Mucosa of descending colon (tissue), 3 donors: ENCODE measurements around the gene EPSTI1. TPM values are rescaled to one million over a fixed set of nuclear protein-coding genes. Genes with fewer than 3 reads are reported as not detected.
"Not testable (repeated sequence)": the region's sequence is repeated elsewhere in the genome, so short reads cannot be mapped to it uniquely, and the experiment has no call there.

Experiments used
- ATAC-seq: fragments of 200-7000 bp; cut with Tn5 transposase; one replicate; pipeline ENCODE4 v1.9.1; 2020; ENCODE audit warnings: mild to moderate bottlenecking, moderate library complexity
- DNase-seq, 3 donors: peaks; one replicate each; pipeline ENCODE4 v3.0.0-alpha.2; 2020
- H3K36me3 ChIP-seq: fragments of 200-600 bp; one replicate; pipeline ENCODE4 v1.8.0; 2021; ENCODE audit warnings: low read depth, mild to moderate bottlenecking
- H3K4me1 ChIP-seq: fragments of 200-600 bp; one replicate; pipeline ENCODE4 v1.8.0; 2021; ENCODE audit warnings: low read depth, mild to moderate bottlenecking
- H3K4me3 ChIP-seq: fragments of 200-600 bp; one replicate; pipeline ENCODE4 v1.8.0; 2021; ENCODE audit warnings: mild to moderate bottlenecking
- H3K9me3 ChIP-seq: fragments of 200-600 bp; one replicate; pipeline ENCODE4 v1.8.0; 2021; ENCODE audit warnings: mild to moderate bottlenecking
- CTCF ChIP-seq: fragments of 200-600 bp; IDR thresholded peaks from one replicate; pipeline ENCODE4 v1.8.0; 2022; ENCODE audit warnings: antibody characterized with exemption, mild to moderate bottlenecking
- intact Hi-C, 2 donors: fragments of 100-400 bp; cut with DNase I in 1 of 2; cut with micrococcal nuclease in 1 of 2; formaldehyde crosslinking; loops; one replicate each; pipeline versions ENCODE4 v1.11.0 to v1.11.1; 2022; cut with DNase I, micrococcal nuclease
- long read RNA-seq, 2 donors: library from polyadenylated mRNA; unstranded; transcript quantifications; one replicate each; pipeline ENCODE4 v2.0.0, GENCODE V29; 2019 to 2021
- total RNA-seq, 3 donors: library from RNA; stranded (reverse); fragmentation: NEBNext Ultra II Directional in 2 of 3; extraction: Animal tissue kit (Norgen Biotek cat#: 25700) in 2 of 3; gene quantifications; one replicate each; pipeline versions ENCODE4 v1.2.1 to v1.2.4, GENCODE V29; 2021 to 2023
- donor health status: DM: no; HTN: no; CAD: no; lungs with moderate emphysema.
- donor health status: DM: no; HTN: no; CAD: no.
- donor health status: DM: no; HTN: yes; CAD: no.

EPSTI1 gene, protein sequence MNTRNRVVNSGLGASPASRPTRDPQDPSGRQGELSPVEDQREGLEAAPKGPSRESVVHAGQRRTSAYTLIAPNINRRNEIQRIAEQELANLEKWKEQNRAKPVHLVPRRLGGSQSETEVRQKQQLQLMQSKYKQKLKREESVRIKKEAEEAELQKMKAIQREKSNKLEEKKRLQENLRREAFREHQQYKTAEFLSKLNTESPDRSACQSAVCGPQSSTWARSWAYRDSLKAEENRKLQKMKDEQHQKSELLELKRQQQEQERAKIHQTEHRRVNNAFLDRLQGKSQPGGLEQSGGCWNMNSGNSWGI
- total RNA-seq = 10 to 100 TPM; 12.1 to 26.9 (median 19.1) TPM
- long read RNA-seq, donor 1, partial matches to known transcripts = 0 of 6 reads
- long read RNA-seq, donor 1, other reads (novel, unspliced or antisense) = 2 of 6 reads
- long read RNA-seq, donor 2, transcript EPSTI1-201 (11 exons, 3,114 nt) = major isoform, 15 of 28 reads
- long read RNA-seq, donor 2, partial matches to known transcripts = 6 of 28 reads
- long read RNA-seq, donor 2, other reads (novel, unspliced or antisense) = 4 of 28 reads

- peak; percentile 81 to 87 (median 82) for DNase-seq
Observed at GRCh38 chr13:42991898-42992763, at the start of gene EPSTI1. TSS of gene EPSTI1 (minus strand) at chr13:42992241. CDS start at chr13:42992165, 76 bp downstream.

GRCh38 chr13:43041369-43041921 is 49.4 kb upstream of the EPSTI1 start:
- intact Hi-C loops = no loop called here
- Histone ChIP-seq H3K4me3 (no peak overlapping the region), H3K36me3 (no peaks in the 10 kb centered on the region), H3K4me1 (peaks cover 8% of the 10 kb centered on the region), H3K9me3 (no peaks in the 10 kb centered on the region)
- DNase-seq (no peak), ATAC-seq (peak; percentile 53)
- TF ChIP-seq CTCF = no peak

More at GRCh38 chr13:42991898-42992763, at the start of gene EPSTI1:
- H3K4me3 ChIP-seq = peak within 1 kb of the TSS; percentile 43
- no peaks in the 10 kb centered on the region for H3K9me3 ChIP-seq
- H3K4me1 ChIP-seq = peaks cover 26% of the 10 kb centered on the region
- ATAC-seq = peak; percentile 91
- intact Hi-C loops = no loop called here
- H3K36me3 ChIP-seq = no peaks in the 10 kb centered on the region
- no peak for TF ChIP-seq CTCF

GRCh38 chr13:43040581-43041368 is 48.7 kb upstream of the EPSTI1 start:
- DNase-seq, H3K9me3 ChIP-seq, ATAC-seq, H3K4me1 ChIP-seq, H3K36me3 ChIP-seq, H3K4me3 ChIP-seq, intact Hi-C loops: not testable (repeated sequence)

- H3K36me3 ChIP-seq = no peaks in the 10 kb centered on the region
- no peaks in the 10 kb centered on the region for H3K9me3 ChIP-seq
- TF ChIP-seq CTCF = no peak
- no peak overlapping the region for H3K4me3 ChIP-seq
- no peak for ATAC-seq
- intact Hi-C loops = no loop called here
- peaks cover 8% of the 10 kb centered on the region for H3K4me1 ChIP-seq
- DNase-seq = no peak
Observed at GRCh38 chr13:43039966-43040365, 47.9 kb upstream of the EPSTI1 start.

DNA sequence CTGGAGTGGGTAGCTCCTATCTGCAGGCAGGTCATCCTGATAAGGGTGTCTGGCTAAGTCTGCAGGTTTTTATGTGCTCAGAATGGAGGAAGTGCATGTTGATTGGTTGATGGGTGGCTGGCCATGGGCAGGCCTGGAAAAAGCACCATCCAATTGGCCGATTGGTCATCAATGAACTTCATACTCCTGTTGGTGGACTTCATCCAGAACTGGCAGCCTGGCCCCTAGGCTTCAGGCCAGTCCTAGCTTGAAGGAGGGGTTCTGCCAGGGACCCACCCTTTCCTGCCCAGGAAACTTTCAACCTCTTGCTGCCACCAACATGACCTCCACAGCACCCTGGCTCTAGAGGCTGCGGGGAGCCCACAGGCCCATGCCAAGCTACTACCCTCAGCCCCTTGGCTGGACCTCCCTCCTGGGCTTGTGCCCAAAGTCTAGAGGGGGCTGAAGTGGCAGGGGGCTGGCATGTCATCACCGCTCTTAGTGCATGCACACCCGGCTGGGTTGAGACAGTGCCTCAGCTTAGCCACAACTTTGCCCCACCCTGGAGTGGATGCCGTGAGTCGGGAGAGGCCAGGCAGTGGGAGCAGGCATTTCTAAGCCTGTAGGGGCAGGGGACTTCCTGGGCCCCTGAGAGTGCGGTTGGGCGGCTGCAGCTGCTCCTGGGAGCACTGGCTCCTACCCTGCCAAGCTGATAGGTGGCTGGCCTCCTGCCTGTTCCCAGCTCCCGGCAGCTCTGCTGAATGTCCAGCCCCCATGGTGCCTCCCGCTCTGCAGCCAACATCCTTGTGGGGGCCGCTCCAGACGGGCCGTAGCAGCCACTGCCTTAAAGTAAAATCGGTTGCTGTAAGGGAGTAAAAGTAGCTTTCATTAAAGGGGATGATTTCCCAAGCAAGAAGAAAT is 44.6 kb upstream of the EPSTI1 start:
- no peak for ATAC-seq
- H3K9me3 ChIP-seq = no peaks in the 10 kb centered on the region
- TF ChIP-seq CTCF = no peak
- no peak for DNase-seq
- H3K36me3 ChIP-seq = no peaks in the 10 kb centered on the region
- no peaks in the 10 kb centered on the region for H3K4me1 ChIP-seq
- no peak overlapping the region for H3K4me3 ChIP-seq
- intact Hi-C loops = no loop called here
